ENCODE data around the gene EIF4A2. TPM values are rescaled to one million over a fixed set of nuclear protein-coding genes. Genes with fewer than 3 reads are reported as not detected.
A peak's percentile ranks its signal among the peaks of the same experiment; 100 is the strongest.

The EIF4A2 gene
- total RNA-seq, 1 experiment from 2014 or later: 398 TPM

DNA sequence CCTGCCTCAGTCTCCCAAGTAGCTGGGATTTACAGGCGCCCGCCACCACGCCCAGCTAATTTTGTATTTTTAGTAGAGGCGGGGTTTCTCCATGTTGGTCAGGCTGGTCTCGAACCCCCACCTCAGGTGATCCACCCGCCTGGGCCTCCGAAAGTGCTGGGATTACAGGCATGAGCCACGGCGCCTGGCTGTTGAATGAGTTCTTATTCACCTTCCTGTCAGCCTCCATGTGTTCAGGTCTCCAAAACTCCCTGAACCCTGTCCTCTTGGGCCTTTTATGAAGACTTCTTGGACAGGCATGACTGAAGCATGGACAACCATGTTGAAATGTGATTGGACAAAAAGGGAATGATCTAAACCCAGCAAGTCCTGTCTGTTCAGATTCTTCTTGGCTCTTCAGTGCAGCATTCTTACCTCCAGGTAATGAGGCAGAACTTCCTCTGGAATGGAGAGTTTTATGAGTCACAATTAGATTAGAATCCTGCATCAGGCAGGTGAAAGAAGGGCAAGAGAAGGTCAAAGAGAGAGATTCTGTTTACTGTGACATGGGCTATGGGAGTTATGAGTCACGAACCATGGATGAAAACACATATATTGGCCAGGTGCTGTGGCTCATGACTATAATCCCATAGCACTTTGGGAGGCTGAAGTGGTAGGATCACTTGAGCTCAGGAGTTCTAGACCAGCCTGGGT, 23.1 kb upstream of the EIF4A2 start:
- Histone ChIP-seq H3K27me3 (ENCODE audit: insufficient read depth, low read length) (no peaks in the 10 kb centered on the region), H2AFZ (ENCODE audit: low read depth, low read length, poor library complexity, severe bottlenecking) (peak overlapping the region; percentile 95), H3K79me2 (ENCODE audit: insufficient read depth, low read length) (no peaks in the 10 kb centered on the region), H3K9me3 (ENCODE audit: control insufficient read depth in 1 of 2, insufficient read depth in 1 of 2, low read depth in 1 of 2, low read length in 2 of 2) (no peaks in the 10 kb centered on the region), H3K4me1 (ENCODE audit: control insufficient read depth in 1 of 2, insufficient read depth in 2 of 2, low read length in 2 of 2) (peaks cover 0 to 21% of the 10 kb centered on the region in 2 experiments; a peak in 2 of 4 replicates), H3K36me3 (ENCODE audit: control insufficient read depth in 1 of 2, insufficient read depth in 2 of 2, low read length in 2 of 2) (no peaks in the 10 kb centered on the region), H4K20me1 (ENCODE audit: insufficient read depth) (no peaks in the 10 kb centered on the region), H3K27ac (ENCODE audit: low read depth, low read length) (peak overlapping the region; percentile 33; the same call in 1 of the 2 replicates), H3K9me2 (ENCODE audit: insufficient read depth) (no peaks in the 10 kb centered on the region), H3K9ac (ENCODE audit: low read length) (no peak overlapping the region), H3K4me2 (ENCODE audit: low read length) (peak overlapping the region; percentile 62), H3K4me3 (replicated peaks in 1 of 2; ENCODE audit: low read depth in 1 of 2, low read length in 2 of 2) (no peak overlapping the region)
- intact Hi-C loops (cut with micrococcal nuclease): loop anchor here (1.0 kb wide), 1 partner anchor 22 kb away; no protein-coding TSS in a partner anchor
- BruUV-seq (replicated peaks): no TSS peak
- RAD21 ChIA-PET (ENCODE audit: low non-redundant PET in 1 of 2, low total read pairs in 2 of 2, uncharacterized antibody in 2 of 2, unreplicated experiment in 2 of 2): no interaction called here
- CTCF ChIA-PET: no interaction called here
- POLR2A ChIA-PET: no interaction called here
- ATAC-seq: peak; percentile 83
- peak; percentile 84 for DNase-seq (ENCODE audit: low read depth, low spot score)
- TF ChIP-seq ZNF274 (IDR thresholded peaks at IDR 0.05; ENCODE audit: low read depth, low read length): no peak
- peak; percentile 99 for TF ChIP-seq CBX3 (IDR thresholded peaks at IDR 0.05; ENCODE audit: low read depth)
- TF ChIP-seq, protein P1, sequence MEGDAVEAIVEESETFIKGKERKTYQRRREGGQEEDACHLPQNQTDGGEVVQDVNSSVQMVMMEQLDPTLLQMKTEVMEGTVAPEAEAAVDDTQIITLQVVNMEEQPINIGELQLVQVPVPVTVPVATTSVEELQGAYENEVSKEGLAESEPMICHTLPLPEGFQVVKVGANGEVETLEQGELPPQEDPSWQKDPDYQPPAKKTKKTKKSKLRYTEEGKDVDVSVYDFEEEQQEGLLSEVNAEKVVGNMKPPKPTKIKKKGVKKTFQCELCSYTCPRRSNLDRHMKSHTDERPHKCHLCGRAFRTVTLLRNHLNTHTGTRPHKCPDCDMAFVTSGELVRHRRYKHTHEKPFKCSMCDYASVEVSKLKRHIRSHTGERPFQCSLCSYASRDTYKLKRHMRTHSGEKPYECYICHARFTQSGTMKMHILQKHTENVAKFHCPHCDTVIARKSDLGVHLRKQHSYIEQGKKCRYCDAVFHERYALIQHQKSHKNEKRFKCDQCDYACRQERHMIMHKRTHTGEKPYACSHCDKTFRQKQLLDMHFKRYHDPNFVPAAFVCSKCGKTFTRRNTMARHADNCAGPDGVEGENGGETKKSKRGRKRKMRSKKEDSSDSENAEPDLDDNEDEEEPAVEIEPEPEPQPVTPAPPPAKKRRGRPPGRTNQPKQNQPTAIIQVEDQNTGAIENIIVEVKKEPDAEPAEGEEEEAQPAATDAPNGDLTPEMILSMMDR (IDR thresholded peaks at IDR 0.05 in 2 of 3, conservative IDR thresholded peaks at IDR 0.05 in 1 of 3; ENCODE audit: borderline replicate concordance in 1 of 3, insufficient read depth in 1 of 3, low read depth in 2 of 3, low read length in 2 of 3): no peak
- TF ChIP-seq YY1 (IDR thresholded peaks at IDR 0.05; ENCODE audit: extremely low read depth, insufficient replicate concordance, low read depth, low read length): no peak
- TF ChIP-seq, protein P2, sequence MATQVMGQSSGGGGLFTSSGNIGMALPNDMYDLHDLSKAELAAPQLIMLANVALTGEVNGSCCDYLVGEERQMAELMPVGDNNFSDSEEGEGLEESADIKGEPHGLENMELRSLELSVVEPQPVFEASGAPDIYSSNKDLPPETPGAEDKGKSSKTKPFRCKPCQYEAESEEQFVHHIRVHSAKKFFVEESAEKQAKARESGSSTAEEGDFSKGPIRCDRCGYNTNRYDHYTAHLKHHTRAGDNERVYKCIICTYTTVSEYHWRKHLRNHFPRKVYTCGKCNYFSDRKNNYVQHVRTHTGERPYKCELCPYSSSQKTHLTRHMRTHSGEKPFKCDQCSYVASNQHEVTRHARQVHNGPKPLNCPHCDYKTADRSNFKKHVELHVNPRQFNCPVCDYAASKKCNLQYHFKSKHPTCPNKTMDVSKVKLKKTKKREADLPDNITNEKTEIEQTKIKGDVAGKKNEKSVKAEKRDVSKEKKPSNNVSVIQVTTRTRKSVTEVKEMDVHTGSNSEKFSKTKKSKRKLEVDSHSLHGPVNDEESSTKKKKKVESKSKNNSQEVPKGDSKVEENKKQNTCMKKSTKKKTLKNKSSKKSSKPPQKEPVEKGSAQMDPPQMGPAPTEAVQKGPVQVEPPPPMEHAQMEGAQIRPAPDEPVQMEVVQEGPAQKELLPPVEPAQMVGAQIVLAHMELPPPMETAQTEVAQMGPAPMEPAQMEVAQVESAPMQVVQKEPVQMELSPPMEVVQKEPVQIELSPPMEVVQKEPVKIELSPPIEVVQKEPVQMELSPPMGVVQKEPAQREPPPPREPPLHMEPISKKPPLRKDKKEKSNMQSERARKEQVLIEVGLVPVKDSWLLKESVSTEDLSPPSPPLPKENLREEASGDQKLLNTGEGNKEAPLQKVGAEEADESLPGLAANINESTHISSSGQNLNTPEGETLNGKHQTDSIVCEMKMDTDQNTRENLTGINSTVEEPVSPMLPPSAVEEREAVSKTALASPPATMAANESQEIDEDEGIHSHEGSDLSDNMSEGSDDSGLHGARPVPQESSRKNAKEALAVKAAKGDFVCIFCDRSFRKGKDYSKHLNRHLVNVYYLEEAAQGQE (IDR thresholded peaks at IDR 0.05; ENCODE audit: low read depth): no peak
- peak; percentile 67 for TF ChIP-seq SRF (IDR thresholded peaks at IDR 0.05; ENCODE audit: low read depth)
- no peak for TF ChIP-seq ZFX (IDR thresholded peaks at IDR 0.05)
- peak; percentile 39; the same call in 1 of the 2 replicates for TF ChIP-seq POLR2AphosphoS5 (IDR thresholded peaks at IDR 0.05; ENCODE audit: low read depth, low read length)
- TF ChIP-seq, protein P3, sequence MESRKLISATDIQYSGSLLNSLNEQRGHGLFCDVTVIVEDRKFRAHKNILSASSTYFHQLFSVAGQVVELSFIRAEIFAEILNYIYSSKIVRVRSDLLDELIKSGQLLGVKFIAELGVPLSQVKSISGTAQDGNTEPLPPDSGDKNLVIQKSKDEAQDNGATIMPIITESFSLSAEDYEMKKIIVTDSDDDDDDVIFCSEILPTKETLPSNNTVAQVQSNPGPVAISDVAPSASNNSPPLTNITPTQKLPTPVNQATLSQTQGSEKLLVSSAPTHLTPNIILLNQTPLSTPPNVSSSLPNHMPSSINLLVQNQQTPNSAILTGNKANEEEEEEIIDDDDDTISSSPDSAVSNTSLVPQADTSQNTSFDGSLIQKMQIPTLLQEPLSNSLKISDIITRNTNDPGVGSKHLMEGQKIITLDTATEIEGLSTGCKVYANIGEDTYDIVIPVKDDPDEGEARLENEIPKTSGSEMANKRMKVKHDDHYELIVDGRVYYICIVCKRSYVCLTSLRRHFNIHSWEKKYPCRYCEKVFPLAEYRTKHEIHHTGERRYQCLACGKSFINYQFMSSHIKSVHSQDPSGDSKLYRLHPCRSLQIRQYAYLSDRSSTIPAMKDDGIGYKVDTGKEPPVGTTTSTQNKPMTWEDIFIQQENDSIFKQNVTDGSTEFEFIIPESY (IDR thresholded peaks at IDR 0.05; ENCODE audit: extremely low read depth, insufficient replicate concordance, low read length): no peak
- TF ChIP-seq RAD21 (IDR thresholded peaks at IDR 0.05; ENCODE audit: low read depth): peak; percentile 27
- no peak for TF ChIP-seq EZH2 (IDR thresholded peaks at IDR 0.05)
- no peak for TF ChIP-seq TCF7L2 (IDR thresholded peaks at IDR 0.05; ENCODE audit: borderline replicate concordance, extremely low read depth, insufficient read depth, insufficient read length)
- TF ChIP-seq CEBPB (IDR thresholded peaks at IDR 0.05; ENCODE audit: low read depth): peak; percentile 75; the same call in 1 of the 2 replicates
- TF ChIP-seq SIN3A (IDR thresholded peaks at IDR 0.05; ENCODE audit: low read depth): peak; percentile 80
- TF ChIP-seq ELF1 (IDR thresholded peaks at IDR 0.05; ENCODE audit: borderline replicate concordance, low read depth): no peak
- TF ChIP-seq POLR2A (IDR thresholded peaks at IDR 0.05; ENCODE audit: borderline replicate concordance, extremely low read depth, insufficient read depth, insufficient read length): no peak
- peak; percentile 95 for TF ChIP-seq JUND (IDR thresholded peaks at IDR 0.05)
- peak; percentile 22; the same call in 1 of the 2 replicates for TF ChIP-seq EGR1 (IDR thresholded peaks at IDR 0.05; ENCODE audit: low read depth)
- TF ChIP-seq, protein P4, sequence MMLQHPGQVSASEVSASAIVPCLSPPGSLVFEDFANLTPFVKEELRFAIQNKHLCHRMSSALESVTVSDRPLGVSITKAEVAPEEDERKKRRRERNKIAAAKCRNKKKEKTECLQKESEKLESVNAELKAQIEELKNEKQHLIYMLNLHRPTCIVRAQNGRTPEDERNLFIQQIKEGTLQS (IDR thresholded peaks at IDR 0.05): 0 out of 2 replicates have a peak, but pooled peaks have one; percentile 25
- peak; percentile 94 for TF ChIP-seq SP1 (IDR thresholded peaks at IDR 0.05; ENCODE audit: low read depth)
